ENCODE measurements around the gene FBF1.

The FBF1 gene

DNA sequence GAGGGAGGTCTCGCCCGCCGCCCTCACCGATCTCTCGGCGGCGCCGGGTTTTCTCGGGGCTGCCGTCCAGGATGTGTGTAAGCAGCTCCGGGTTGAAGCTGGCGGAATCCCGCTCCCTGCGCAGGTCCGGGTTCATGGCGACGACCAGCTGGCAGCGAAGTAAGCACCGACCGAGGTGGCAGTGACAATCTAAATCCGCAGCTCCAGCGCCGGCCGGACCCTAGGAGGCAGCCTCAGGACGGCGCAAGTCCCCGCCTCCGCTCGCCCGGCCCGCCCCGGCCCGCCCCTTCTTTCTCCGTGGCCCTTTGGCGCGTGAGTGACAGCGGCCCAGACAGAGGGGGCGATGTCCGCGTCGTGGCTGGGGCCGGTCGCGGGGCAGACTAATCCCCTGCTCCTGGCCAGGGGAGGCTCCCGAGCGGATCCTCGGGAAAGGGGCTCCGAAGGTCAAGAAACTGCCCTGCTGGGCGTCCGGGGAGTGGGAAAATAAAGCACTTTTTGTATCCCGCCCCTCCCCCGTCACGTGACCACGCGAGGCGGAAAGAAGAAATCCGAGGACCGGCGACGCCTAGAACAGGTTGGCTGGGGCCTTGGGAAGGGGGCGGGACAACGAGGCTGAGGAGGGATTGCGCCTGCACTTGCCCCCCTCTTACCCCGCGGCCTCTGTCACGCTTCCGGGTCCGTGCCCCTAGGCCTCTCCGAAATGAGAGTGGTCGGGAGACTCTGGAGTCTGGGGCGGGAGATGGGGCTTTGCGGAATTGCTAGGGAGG lies 38.3 kb upstream of the FBF1 start, which contains the start of the genes ACOX1 and TEN1 (continued):
- TF ChIP-seq BCL11A (tag by site-specific recombination; IDR thresholded peaks at IDR 0.05; ENCODE audit: low read depth), result 0 out of 2 replicates have a peak, but pooled peaks have one; percentile 45
- TF ChIP-seq ZNF223 (tag by site-specific recombination; IDR thresholded peaks at IDR 0.05), result no peak
- TF ChIP-seq HOXC10 (CRISPR knock-in tag; IDR thresholded peaks at IDR 0.05), result no peak
- TF ChIP-seq, protein P1, sequence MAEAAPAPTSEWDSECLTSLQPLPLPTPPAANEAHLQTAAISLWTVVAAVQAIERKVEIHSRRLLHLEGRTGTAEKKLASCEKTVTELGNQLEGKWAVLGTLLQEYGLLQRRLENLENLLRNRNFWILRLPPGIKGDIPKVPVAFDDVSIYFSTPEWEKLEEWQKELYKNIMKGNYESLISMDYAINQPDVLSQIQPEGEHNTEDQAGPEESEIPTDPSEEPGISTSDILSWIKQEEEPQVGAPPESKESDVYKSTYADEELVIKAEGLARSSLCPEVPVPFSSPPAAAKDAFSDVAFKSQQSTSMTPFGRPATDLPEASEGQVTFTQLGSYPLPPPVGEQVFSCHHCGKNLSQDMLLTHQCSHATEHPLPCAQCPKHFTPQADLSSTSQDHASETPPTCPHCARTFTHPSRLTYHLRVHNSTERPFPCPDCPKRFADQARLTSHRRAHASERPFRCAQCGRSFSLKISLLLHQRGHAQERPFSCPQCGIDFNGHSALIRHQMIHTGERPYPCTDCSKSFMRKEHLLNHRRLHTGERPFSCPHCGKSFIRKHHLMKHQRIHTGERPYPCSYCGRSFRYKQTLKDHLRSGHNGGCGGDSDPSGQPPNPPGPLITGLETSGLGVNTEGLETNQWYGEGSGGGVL (tag by site-specific recombination; IDR thresholded peaks at IDR 0.05), result peak; percentile 99
- TF ChIP-seq OSR2 (tag by site-specific recombination; IDR thresholded peaks at IDR 0.05), result peak; percentile 41; the same call in 1 of the 2 replicates
- TF ChIP-seq ZBTB8A (tag by site-specific recombination; IDR thresholded peaks at IDR 0.05), result peak; percentile 82
- no peak for TF ChIP-seq ZNF133 (tag by site-specific recombination; IDR thresholded peaks at IDR 0.05)
- no peak for TF ChIP-seq HOXD13 (CRISPR knock-in tag; IDR thresholded peaks at IDR 0.05; ENCODE audit: borderline replicate concordance)
- TF ChIP-seq ZNF701 (tag by site-specific recombination; IDR thresholded peaks at IDR 0.05), result no peak
- no peak for TF ChIP-seq ZNF521 (tag by site-specific recombination; IDR thresholded peaks at IDR 0.05)
- TF ChIP-seq KLF10 (tag by site-specific recombination; IDR thresholded peaks at IDR 0.05), result peak; percentile 78
- no peak for TF ChIP-seq ZNF112 (tag by site-specific recombination; IDR thresholded peaks at IDR 0.05)
- no peak for TF ChIP-seq YY2 (tag by site-specific recombination; IDR thresholded peaks at IDR 0.05)
- TF ChIP-seq, protein P2, sequence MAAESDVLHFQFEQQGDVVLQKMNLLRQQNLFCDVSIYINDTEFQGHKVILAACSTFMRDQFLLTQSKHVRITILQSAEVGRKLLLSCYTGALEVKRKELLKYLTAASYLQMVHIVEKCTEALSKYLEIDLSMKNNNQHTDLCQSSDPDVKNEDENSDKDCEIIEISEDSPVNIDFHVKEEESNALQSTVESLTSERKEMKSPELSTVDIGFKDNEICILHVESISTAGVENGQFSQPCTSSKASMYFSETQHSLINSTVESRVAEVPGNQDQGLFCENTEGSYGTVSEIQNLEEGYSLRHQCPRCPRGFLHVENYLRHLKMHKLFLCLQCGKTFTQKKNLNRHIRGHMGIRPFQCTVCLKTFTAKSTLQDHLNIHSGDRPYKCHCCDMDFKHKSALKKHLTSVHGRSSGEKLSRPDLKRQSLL (tag by site-specific recombination; IDR thresholded peaks at IDR 0.05), result peak; percentile 95
- TF ChIP-seq, protein P3, sequence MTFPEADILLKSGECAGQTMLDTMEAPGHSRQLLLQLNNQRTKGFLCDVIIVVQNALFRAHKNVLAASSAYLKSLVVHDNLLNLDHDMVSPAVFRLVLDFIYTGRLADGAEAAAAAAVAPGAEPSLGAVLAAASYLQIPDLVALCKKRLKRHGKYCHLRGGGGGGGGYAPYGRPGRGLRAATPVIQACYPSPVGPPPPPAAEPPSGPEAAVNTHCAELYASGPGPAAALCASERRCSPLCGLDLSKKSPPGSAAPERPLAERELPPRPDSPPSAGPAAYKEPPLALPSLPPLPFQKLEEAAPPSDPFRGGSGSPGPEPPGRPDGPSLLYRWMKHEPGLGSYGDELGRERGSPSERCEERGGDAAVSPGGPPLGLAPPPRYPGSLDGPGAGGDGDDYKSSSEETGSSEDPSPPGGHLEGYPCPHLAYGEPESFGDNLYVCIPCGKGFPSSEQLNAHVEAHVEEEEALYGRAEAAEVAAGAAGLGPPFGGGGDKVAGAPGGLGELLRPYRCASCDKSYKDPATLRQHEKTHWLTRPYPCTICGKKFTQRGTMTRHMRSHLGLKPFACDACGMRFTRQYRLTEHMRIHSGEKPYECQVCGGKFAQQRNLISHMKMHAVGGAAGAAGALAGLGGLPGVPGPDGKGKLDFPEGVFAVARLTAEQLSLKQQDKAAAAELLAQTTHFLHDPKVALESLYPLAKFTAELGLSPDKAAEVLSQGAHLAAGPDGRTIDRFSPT (tag by site-specific recombination; IDR thresholded peaks at IDR 0.05), result peak; percentile 78; the same call in 1 of the 2 replicates
- TF ChIP-seq GLIS2 (tag by site-specific recombination; IDR thresholded peaks at IDR 0.05), result peak; percentile 63
- TF ChIP-seq WT1 (tag by site-specific recombination; IDR thresholded peaks at IDR 0.05), result peak; percentile 85
- TF ChIP-seq, protein P4, sequence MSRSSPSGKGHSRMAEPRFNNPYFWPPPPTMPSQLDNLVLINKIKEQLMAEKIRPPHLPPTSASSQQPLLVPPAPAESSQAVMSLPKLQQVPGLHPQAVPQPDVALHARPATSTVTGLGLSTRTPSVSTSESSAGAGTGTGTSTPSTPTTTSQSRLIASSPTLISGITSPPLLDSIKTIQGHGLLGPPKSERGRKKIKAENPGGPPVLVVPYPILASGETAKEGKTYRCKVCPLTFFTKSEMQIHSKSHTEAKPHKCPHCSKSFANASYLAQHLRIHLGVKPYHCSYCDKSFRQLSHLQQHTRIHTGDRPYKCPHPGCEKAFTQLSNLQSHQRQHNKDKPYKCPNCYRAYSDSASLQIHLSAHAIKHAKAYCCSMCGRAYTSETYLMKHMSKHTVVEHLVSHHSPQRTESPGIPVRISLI (tag by site-specific recombination; IDR thresholded peaks at IDR 0.05), result 0 out of 2 replicates have a peak, but pooled peaks have one; percentile 63
- TF ChIP-seq, protein P5, sequence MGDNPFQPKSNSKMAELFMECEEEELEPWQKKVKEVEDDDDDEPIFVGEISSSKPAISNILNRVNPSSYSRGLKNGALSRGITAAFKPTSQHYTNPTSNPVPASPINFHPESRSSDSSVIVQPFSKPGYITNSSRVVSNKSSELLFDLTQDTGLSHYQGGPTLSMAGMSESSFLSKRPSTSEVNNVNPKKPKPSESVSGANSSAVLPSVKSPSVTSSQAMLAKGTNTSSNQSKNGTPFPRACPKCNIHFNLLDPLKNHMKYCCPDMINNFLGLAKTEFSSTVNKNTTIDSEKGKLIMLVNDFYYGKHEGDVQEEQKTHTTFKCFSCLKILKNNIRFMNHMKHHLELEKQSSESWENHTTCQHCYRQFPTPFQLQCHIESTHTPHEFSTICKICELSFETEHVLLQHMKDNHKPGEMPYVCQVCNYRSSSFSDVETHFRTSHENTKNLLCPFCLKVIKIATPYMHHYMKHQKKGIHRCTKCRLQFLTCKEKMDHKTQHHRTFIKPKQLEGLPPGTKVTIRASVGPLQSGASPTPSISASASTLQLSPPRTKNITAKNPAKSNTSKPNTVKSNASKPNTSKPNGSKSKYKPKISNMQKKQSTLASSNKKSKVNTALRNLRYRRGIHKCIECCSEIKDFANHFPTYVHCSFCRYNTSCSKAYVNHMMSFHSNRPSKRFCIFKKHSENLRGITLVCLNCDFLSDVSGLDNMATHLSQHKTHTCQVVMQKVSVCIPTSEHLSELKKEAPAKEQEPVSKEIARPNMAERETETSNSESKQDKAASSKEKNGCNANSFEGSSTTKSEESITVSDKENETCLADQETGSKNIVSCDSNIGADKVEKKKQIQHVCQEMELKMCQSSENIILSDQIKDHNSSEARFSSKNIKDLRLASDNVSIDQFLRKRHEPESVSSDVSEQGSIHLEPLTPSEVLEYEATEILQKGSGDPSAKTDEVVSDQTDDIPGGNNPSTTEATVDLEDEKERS (tag by site-specific recombination; IDR thresholded peaks at IDR 0.05), result no peak
- TF ChIP-seq ZNF121 (tag by site-specific recombination; IDR thresholded peaks at IDR 0.05), result 0 out of 2 replicates have a peak, but pooled peaks have one; percentile 14
- peak; percentile 76 for TF ChIP-seq ZNF335 (tag by site-specific recombination; conservative IDR thresholded peaks at IDR 0.05)
- TF ChIP-seq EGR2 (tag by site-specific recombination; IDR thresholded peaks at IDR 0.05; ENCODE audit: low read depth), result peak; percentile 38
- TF ChIP-seq KLF8 (tag by site-specific recombination; IDR thresholded peaks at IDR 0.05), result peak; percentile 92
- TF ChIP-seq ZNF324 (tag by site-specific recombination; IDR thresholded peaks at IDR 0.05), result peak; percentile 75; the same call in 1 of the 2 replicates
- TF ChIP-seq KLF1 (tag by site-specific recombination; IDR thresholded peaks at IDR 0.05), result peak; percentile 80
- peak; percentile 83; the same call in 1 of the 2 replicates for TF ChIP-seq SP7 (tag by site-specific recombination; IDR thresholded peaks at IDR 0.05)
- TF ChIP-seq, protein P6, sequence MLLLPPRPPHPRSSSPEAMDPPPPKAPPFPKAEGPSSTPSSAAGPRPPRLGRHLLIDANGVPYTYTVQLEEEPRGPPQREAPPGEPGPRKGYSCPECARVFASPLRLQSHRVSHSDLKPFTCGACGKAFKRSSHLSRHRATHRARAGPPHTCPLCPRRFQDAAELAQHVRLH (tag by site-specific recombination; IDR thresholded peaks at IDR 0.05), result peak; percentile 86
- TF ChIP-seq, protein P7, sequence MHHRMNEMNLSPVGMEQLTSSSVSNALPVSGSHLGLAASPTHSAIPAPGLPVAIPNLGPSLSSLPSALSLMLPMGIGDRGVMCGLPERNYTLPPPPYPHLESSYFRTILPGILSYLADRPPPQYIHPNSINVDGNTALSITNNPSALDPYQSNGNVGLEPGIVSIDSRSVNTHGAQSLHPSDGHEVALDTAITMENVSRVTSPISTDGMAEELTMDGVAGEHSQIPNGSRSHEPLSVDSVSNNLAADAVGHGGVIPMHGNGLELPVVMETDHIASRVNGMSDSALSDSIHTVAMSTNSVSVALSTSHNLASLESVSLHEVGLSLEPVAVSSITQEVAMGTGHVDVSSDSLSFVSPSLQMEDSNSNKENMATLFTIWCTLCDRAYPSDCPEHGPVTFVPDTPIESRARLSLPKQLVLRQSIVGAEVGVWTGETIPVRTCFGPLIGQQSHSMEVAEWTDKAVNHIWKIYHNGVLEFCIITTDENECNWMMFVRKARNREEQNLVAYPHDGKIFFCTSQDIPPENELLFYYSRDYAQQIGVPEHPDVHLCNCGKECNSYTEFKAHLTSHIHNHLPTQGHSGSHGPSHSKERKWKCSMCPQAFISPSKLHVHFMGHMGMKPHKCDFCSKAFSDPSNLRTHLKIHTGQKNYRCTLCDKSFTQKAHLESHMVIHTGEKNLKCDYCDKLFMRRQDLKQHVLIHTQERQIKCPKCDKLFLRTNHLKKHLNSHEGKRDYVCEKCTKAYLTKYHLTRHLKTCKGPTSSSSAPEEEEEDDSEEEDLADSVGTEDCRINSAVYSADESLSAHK (tag by site-specific recombination; IDR thresholded peaks at IDR 0.05), result peak; percentile 94

Data from HEK293 (cell line).